Measurements from ENCODE around the gene YIF1A. TPM values are rescaled to one million over a fixed set of nuclear protein-coding genes. Genes with fewer than 3 reads are reported as not detected.
A peak's percentile ranks its signal among the peaks of the same experiment; 100 is the strongest.

YIF1A gene
- polyA plus RNA-seq, 1 of the 3 experiments (the other 2 are of a cell fraction), result 123 TPM

DNA sequence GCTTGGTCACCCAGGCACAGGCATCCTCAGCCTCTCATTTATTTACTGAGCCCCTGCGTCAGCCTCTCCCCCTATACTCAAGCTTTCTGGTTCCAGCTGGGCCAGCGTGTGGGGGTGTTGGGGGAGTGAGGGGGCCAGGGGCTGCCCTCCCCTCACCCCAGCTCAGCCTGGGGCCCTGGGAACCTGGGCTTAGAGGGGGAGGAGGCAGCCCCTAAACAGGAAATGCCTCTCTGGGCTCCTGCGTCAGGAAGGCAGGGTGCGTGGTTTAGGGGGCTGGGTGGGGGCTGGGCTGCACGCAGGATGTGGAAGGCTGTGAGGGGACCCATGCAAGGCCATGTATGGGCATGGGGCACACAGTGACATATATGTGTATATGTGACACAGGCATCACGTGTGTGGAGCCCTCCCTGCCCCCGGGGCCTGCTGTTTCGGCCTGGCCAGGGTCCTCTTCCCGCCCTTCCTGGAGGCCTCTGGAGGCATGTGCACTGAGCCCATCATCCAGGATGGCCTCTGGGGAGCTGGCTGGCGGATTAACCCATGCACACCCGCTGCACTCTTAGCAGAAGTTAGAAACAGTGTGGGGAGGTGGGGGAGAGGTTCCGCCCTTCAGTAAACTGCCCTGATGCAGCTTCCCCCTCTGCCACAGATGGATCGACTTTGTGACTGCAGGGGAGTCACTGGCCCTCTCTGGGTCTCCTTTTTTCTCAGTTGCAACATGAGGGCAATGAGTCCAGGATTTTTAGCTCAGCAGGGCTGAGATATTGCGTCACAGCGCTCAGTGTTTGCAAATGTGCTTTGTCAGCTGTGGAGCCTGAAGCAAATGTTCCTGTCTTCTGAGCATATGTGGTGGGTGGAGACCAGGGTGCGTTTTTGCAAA lies 29.0 kb upstream of the YIF1A start:
- H3K36me3 ChIP-seq (replicated peaks in 1 of 2; ENCODE audit: control insufficient read depth in 1 of 2, insufficient read depth in 2 of 2, low read length in 1 of 2), result no peaks in the 10 kb centered on the region
- no peak overlapping the region for H2AFZ ChIP-seq (ENCODE audit: low read depth)
- H3K4me2 ChIP-seq, result peak overlapping the region; percentile 20; the same call in 1 of the 2 replicates
- 62% methylated on average over 11 of the region's 16 CpGs for WGBS (ENCODE audit: low lambda C conversion rate)
- peak overlapping the region; percentile 21 to 100; a peak in 3 of 4 replicates for H3K27ac ChIP-seq (ENCODE audit: low read depth in 2 of 2, low read length in 1 of 2)
- H3K27me3 ChIP-seq (ENCODE audit: insufficient read depth), result no peaks in the 10 kb centered on the region
- no peaks in the 10 kb centered on the region for H3F3A ChIP-seq (replicated peaks; ENCODE audit: insufficient read depth)
- H3K9ac ChIP-seq, result no peak overlapping the region
- POLR2A ChIA-PET, result interaction anchor here (2.2 to 2.4 kb wide), 2 partner anchors 9 to 29 kb away, joined by 10 read pairs; partner anchors contain the start of gene YIF1A
- TF ChIP-seq YY1 (IDR thresholded peaks at IDR 0.05; ENCODE audit: low read depth), result no peak
- TF ChIP-seq, protein P1, sequence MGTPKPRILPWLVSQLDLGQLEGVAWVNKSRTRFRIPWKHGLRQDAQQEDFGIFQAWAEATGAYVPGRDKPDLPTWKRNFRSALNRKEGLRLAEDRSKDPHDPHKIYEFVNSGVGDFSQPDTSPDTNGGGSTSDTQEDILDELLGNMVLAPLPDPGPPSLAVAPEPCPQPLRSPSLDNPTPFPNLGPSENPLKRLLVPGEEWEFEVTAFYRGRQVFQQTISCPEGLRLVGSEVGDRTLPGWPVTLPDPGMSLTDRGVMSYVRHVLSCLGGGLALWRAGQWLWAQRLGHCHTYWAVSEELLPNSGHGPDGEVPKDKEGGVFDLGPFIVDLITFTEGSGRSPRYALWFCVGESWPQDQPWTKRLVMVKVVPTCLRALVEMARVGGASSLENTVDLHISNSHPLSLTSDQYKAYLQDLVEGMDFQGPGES (IDR thresholded peaks at IDR 0.05; ENCODE audit: low read depth, low read length), result no peak
- no peak for TF ChIP-seq JUND (IDR thresholded peaks at IDR 0.05)
- TF ChIP-seq POLR2AphosphoS5 (IDR thresholded peaks at IDR 0.05; ENCODE audit: low read depth, low read length), result no peak
- no peak for TF ChIP-seq TEAD4 (IDR thresholded peaks at IDR 0.05; ENCODE audit: borderline replicate concordance, insufficient read depth)
- TF ChIP-seq SMC3 (IDR thresholded peaks at IDR 0.05; ENCODE audit: low read depth, low read length), result no peak
- TF ChIP-seq RCOR1 (IDR thresholded peaks at IDR 0.05; ENCODE audit: low read length), result no peak
- no peak for TF ChIP-seq NRF1 (IDR thresholded peaks at IDR 0.05; ENCODE audit: low read depth, low read length)
- TF ChIP-seq FOSL2 (IDR thresholded peaks at IDR 0.05; ENCODE audit: borderline replicate concordance, low read depth), result no peak
- TF ChIP-seq NFIC (IDR thresholded peaks at IDR 0.05; ENCODE audit: borderline replicate concordance), result no peak
- no peak for TF ChIP-seq MEF2A (IDR thresholded peaks at IDR 0.05; ENCODE audit: borderline replicate concordance, low read depth)
- H3K79me2 ChIP-seq (ENCODE audit: insufficient read depth), result no peaks in the 10 kb centered on the region
- CTCF ChIA-PET, result interaction anchor here (0.7 to 12.4 kb wide), 7 partner anchors 9 to 95 kb away, joined by 3 to 280 read pairs (median 3); partner anchors contain the start of gene RIN1
- H3K9me2 ChIP-seq, result no peaks in the 10 kb centered on the region
- H3K4me1 ChIP-seq (ENCODE audit: control insufficient read depth in 1 of 2, insufficient read depth in 2 of 2, low read depth in 1 of 2, low read length in 1 of 2), result peaks cover 32 to 60% of the 10 kb centered on the region in 2 experiments
- H3K9me3 ChIP-seq, result no peaks in the 10 kb centered on the region
- H3K4me3 ChIP-seq (ENCODE audit: low read depth in 2 of 2, low read length in 1 of 2), result no peak overlapping the region
- no peaks in the 10 kb centered on the region for H4K20me1 ChIP-seq (ENCODE audit: insufficient read depth)
- DNase-seq, result peak; percentile 69

DNA sequence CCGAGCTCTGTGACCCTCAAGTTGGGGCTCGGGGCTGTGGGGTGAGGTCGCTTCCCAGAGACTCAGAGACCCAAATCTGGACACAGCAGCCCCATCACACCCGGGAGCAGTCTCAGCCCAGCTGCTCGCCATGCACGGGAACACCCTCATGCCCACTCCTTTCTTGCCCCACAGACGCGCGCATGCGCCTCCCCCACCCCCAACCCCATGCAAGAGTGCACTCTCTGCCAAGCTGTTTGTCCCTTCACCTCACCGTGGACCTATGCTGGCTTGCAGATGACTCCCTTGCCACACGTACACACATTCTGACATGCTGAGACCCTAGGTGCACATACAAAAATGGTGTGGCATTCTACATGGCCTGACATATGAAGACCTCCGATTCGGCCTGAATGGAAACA lies 28.4 kb upstream of the YIF1A start:
- Histone ChIP-seq H2AFZ (ENCODE audit: low read depth) (no peak overlapping the region), H3K79me2 (ENCODE audit: insufficient read depth) (no peaks in the 10 kb centered on the region), H3K9ac (no peak overlapping the region)

More for the DNA sequence above, 28.4 kb upstream of the YIF1A start:
- peaks cover 32 to 60% of the 10 kb centered on the region in 2 experiments for H3K4me1 ChIP-seq (ENCODE audit: control insufficient read depth in 1 of 2, insufficient read depth in 2 of 2, low read depth in 1 of 2, low read length in 1 of 2)
- H3K4me2 ChIP-seq, result peak overlapping the region; percentile 20; the same call in 1 of the 2 replicates
- no peaks in the 10 kb centered on the region for H3K9me3 ChIP-seq
- TF ChIP-seq TEAD4 (IDR thresholded peaks at IDR 0.05; ENCODE audit: borderline replicate concordance, insufficient read depth) (no peak), NRF1 (IDR thresholded peaks at IDR 0.05; ENCODE audit: low read depth, low read length) (peak; percentile 38; the same call in 1 of the 2 replicates)
- TF ChIP-seq, protein P2, sequence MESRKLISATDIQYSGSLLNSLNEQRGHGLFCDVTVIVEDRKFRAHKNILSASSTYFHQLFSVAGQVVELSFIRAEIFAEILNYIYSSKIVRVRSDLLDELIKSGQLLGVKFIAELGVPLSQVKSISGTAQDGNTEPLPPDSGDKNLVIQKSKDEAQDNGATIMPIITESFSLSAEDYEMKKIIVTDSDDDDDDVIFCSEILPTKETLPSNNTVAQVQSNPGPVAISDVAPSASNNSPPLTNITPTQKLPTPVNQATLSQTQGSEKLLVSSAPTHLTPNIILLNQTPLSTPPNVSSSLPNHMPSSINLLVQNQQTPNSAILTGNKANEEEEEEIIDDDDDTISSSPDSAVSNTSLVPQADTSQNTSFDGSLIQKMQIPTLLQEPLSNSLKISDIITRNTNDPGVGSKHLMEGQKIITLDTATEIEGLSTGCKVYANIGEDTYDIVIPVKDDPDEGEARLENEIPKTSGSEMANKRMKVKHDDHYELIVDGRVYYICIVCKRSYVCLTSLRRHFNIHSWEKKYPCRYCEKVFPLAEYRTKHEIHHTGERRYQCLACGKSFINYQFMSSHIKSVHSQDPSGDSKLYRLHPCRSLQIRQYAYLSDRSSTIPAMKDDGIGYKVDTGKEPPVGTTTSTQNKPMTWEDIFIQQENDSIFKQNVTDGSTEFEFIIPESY (IDR thresholded peaks at IDR 0.05; ENCODE audit: borderline replicate concordance, low read depth), result no peak
- H3K4me3 ChIP-seq (ENCODE audit: low read depth in 2 of 2, low read length in 1 of 2), result no peak overlapping the region
- CTCF ChIA-PET, result interaction anchor here (0.7 to 12.4 kb wide), 7 partner anchors 9 to 95 kb away, joined by 3 to 280 read pairs (median 3); partner anchors contain the start of gene RIN1
- 58% methylated on average over 9 of the region's 14 CpGs for WGBS (ENCODE audit: low lambda C conversion rate)
- DNase-seq, result peak; percentile 80
- POLR2A ChIA-PET, result interaction anchor here (0.6 to 2.4 kb wide), 4 partner anchors 10 to 103 kb away, joined by 3 to 10 read pairs (median 6); partner anchors contain the start of gene YIF1A
- peaks cover under 1% of the 10 kb centered on the region for H3F3A ChIP-seq (replicated peaks; ENCODE audit: insufficient read depth)
- no peaks in the 10 kb centered on the region for H3K27me3 ChIP-seq (ENCODE audit: insufficient read depth)
- H3K27ac ChIP-seq (ENCODE audit: low read depth in 2 of 2, low read length in 1 of 2), result peak overlapping the region; percentile 21 to 100; a peak in 3 of 4 replicates
- H3K9me2 ChIP-seq, result no peaks in the 10 kb centered on the region
- H4K20me1 ChIP-seq (ENCODE audit: insufficient read depth), result no peaks in the 10 kb centered on the region
- no peaks in the 10 kb centered on the region for H3K36me3 ChIP-seq (replicated peaks in 1 of 2; ENCODE audit: control insufficient read depth in 1 of 2, insufficient read depth in 2 of 2, low read length in 1 of 2)

Measured in SK-N-SH (cell line).